NB4 (cell line): Measurements from ENCODE around the gene LNX2.

Source experiments
- DNase-seq: peaks from one replicate; pipeline ENCODE4 v3.0.0; 2010; ENCODE audit warnings: low read depth
- H3K4me3 ChIP-seq: one replicate; pipeline ENCODE4 v1.5.1; 2011; ENCODE audit warnings: mild to moderate bottlenecking, low read depth, low read length, moderate library complexity
- CTCF ChIP-seq: IDR thresholded peaks from one replicate; pipeline ENCODE4 v1.5.1; 2012; ENCODE audit warnings: low read depth, low read length
- MAX ChIP-seq: IDR thresholded peaks from 2 replicates; pipeline ENCODE4 v1.6.1; 2011; ENCODE audit warnings: low read depth, low read length
- MYC ChIP-seq: IDR thresholded peaks from 2 replicates; pipeline ENCODE4 v1.6.1; 2011; ENCODE audit warnings: low read depth, low read length
- POLR2A ChIP-seq: IDR thresholded peaks from 2 replicates; pipeline ENCODE4 v1.6.1; 2011; ENCODE audit warnings: mild to moderate bottlenecking; ENCODE audit not compliant: insufficient read length; ENCODE audit errors: extremely low read depth

Gene LNX2

GRCh38 chr13:27587095-27587746, 33.1 kb downstream of the LNX2 start:
- TF ChIP-seq POLR2A (no peak), CTCF (no peak)
- no peak overlapping the region for H3K4me3 ChIP-seq
- DNase-seq = no peak

- no peak for DNase-seq
- H3K4me3 ChIP-seq = no peak overlapping the region
- TF ChIP-seq CTCF = no peak
Observed at GRCh38 chr13:27583645-27584044, 36.7 kb downstream of the LNX2 start.

GRCh38 chr13:27578121-27579030, 42.0 kb downstream of the LNX2 start:
- no peak overlapping the region for H3K4me3 ChIP-seq
- TF ChIP-seq MYC (no peak), MAX (no peak), POLR2A (no peak), CTCF (no peak)
- no peak for DNase-seq

- no peak for DNase-seq
- TF ChIP-seq MAX = no peak
- TF ChIP-seq MYC = no peak
- TF ChIP-seq POLR2A = no peak
- TF ChIP-seq CTCF = no peak
- H3K4me3 ChIP-seq = no peak overlapping the region
Observed at GRCh38 chr13:27574661-27575060, 45.7 kb downstream of the LNX2 start.

- TF ChIP-seq POLR2A (no peak), CTCF (no peak), MYC (no peak), MAX (no peak)
- peak; percentile 17 for DNase-seq
- H3K4me3 ChIP-seq = no peak overlapping the region
Observed at GRCh38 chr13:27573265-27573664, 47.1 kb downstream of the LNX2 start.
